Nephron progenitor cell (in vitro differentiated cells): Measurements from ENCODE around the gene DLG1.
"Not testable (repeated sequence)": the region's sequence is repeated elsewhere in the genome, so short reads cannot be mapped to it uniquely, and the experiment has no call there.

Experiments
- DNase-seq: peaks from one replicate; pipeline ENCODE4 v3.0.0; 2021
- H3K27ac Mint-ChIP-seq: 2 replicates; pipeline ENCODE4 v1.8.0; 2021; ENCODE audit warnings: mild to moderate bottlenecking, moderate library complexity, mixed read lengths
- H3K27me3 Mint-ChIP-seq: 2 replicates; pipeline ENCODE4 v1.8.0; 2021; ENCODE audit warnings: mild to moderate bottlenecking, low read depth, mixed read lengths; ENCODE audit not compliant: poor library complexity
- H3K36me3 Mint-ChIP-seq: 2 replicates; pipeline ENCODE4 v1.8.0; 2021; ENCODE audit warnings: low read depth, mixed read lengths
- H3K4me1 Mint-ChIP-seq: 2 replicates; pipeline ENCODE4 v1.8.0; 2021; ENCODE audit warnings: mixed read lengths
- H3K4me3 Mint-ChIP-seq: 2 replicates; pipeline ENCODE4 v1.8.0; 2021; ENCODE audit warnings: mild to moderate bottlenecking, moderate library complexity, mixed read lengths
- H3K9me3 Mint-ChIP-seq: 2 replicates; pipeline ENCODE4 v1.8.0; 2021; ENCODE audit warnings: mild to moderate bottlenecking, moderate library complexity, mixed read lengths
- CTCF ChIP-seq: fragments of 200-600 bp; sonication (generic); IDR thresholded peaks from 2 replicates; pipeline ENCODE4 v1.5.0; 2021; ENCODE audit warnings: antibody characterized with exemption

DLG1 gene

GRCh38 chr3:197062446-197062845 is 236.0 kb downstream of the DLG1 start:
- no peaks in the 10 kb centered on the region for H3K9me3 Mint-ChIP-seq
- H3K4me1 Mint-ChIP-seq: no peaks in the 10 kb centered on the region
- H3K36me3 Mint-ChIP-seq: peaks cover 76% of the 10 kb centered on the region
- H3K27ac Mint-ChIP-seq: no peak overlapping the region
- TF ChIP-seq CTCF: no peak
- no peak overlapping the region for H3K4me3 Mint-ChIP-seq
- no peaks in the 10 kb centered on the region for H3K27me3 Mint-ChIP-seq
- DNase-seq: no peak

GRCh38 chr3:197051637-197052036 is 246.8 kb downstream of the DLG1 start:
- DNase-seq, H3K4me3 Mint-ChIP-seq, H3K27ac Mint-ChIP-seq, H3K27me3 Mint-ChIP-seq, H3K4me1 Mint-ChIP-seq, H3K9me3 Mint-ChIP-seq: not testable (repeated sequence)
- H3K36me3 Mint-ChIP-seq: peaks cover 79% of the 10 kb centered on the region

GRCh38 chr3:197050511-197050910 is 247.9 kb downstream of the DLG1 start:
- Mint-ChIP-seq H3K9me3 (no peaks in the 10 kb centered on the region), H3K27ac (peak overlapping the region; percentile 19), H3K36me3 (peaks cover 78% of the 10 kb centered on the region), H3K4me1 (no peaks in the 10 kb centered on the region), H3K4me3 (no peak overlapping the region), H3K27me3 (no peaks in the 10 kb centered on the region)
- no peak for TF ChIP-seq CTCF
- DNase-seq: no peak

GRCh38 chr3:197042539-197042938 is 255.9 kb downstream of the DLG1 start:
- DNase-seq: no peak
- Mint-ChIP-seq H3K4me1 (no peaks in the 10 kb centered on the region), H3K27me3 (no peaks in the 10 kb centered on the region), H3K4me3 (no peak overlapping the region), H3K27ac (no peak overlapping the region), H3K9me3 (no peaks in the 10 kb centered on the region), H3K36me3 (peaks cover 33% of the 10 kb centered on the region)
- no peak for TF ChIP-seq CTCF

GRCh38 chr3:197041875-197042488 is 256.4 kb downstream of the DLG1 start:
- H3K4me1 Mint-ChIP-seq: no peaks in the 10 kb centered on the region
- no peaks in the 10 kb centered on the region for H3K9me3 Mint-ChIP-seq
- H3K27me3 Mint-ChIP-seq: no peaks in the 10 kb centered on the region
- H3K4me3 Mint-ChIP-seq: no peak overlapping the region
- peak overlapping the region; percentile 71 for H3K27ac Mint-ChIP-seq
- no peak for TF ChIP-seq CTCF
- DNase-seq: no peak
- H3K36me3 Mint-ChIP-seq: peaks cover 29% of the 10 kb centered on the region

- TF ChIP-seq CTCF: no peak
- H3K9me3 Mint-ChIP-seq: no peaks in the 10 kb centered on the region
- no peak overlapping the region for H3K27ac Mint-ChIP-seq
- H3K27me3 Mint-ChIP-seq: peaks cover 5% of the 10 kb centered on the region
- no peaks in the 10 kb centered on the region for H3K4me1 Mint-ChIP-seq
- no peak overlapping the region for H3K4me3 Mint-ChIP-seq
- H3K36me3 Mint-ChIP-seq: peaks cover 16% of the 10 kb centered on the region
- no peak for DNase-seq
These were observed 257.8 kb downstream of the DLG1 start for GRCh38 chr3:197040658-197041057.
